ENCODE data around the gene TTC27.

DNA sequence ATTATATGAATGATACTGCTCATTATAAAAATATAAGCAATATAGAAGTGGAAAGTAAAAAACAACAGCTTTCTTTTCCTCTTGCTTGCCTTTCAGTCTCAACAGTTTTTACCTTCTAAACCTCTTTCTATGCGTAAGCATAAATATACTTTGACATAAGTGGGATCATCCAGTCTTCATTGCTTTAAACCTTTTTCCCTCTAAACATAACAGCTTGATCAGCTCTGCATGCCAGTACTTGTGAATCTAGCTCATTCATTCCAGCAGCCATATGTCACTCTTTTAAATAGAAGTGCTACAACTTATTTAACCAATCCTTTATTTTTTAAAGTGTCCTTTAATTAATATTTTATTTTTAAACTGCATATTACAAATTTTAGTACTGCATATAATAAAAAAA, 88.1 kb downstream of the TTC27 start:
- TF ChIP-seq EZH2 (IDR thresholded peaks at IDR 0.05; ENCODE audit: borderline replicate concordance, control insufficient read depth, low read depth, low read length) (no peak), JUNB (IDR thresholded peaks at IDR 0.05) (no peak), POLR2A (IDR thresholded peaks at IDR 0.05; ENCODE audit: low read depth, low read length) (no peak), EP300 (IDR thresholded peaks at IDR 0.05; ENCODE audit: borderline replicate concordance in 1 of 2, control insufficient read depth in 1 of 2, low read depth in 2 of 2, low read length in 2 of 2) (no peak), RAD21 (IDR thresholded peaks at IDR 0.05; ENCODE audit: insufficient read depth, low read depth, low read length) (no peak), CREM (IDR thresholded peaks at IDR 0.05; ENCODE audit: low read depth) (no peak), TCF12 (IDR thresholded peaks at IDR 0.05; ENCODE audit: low read depth, low read length) (no peak), RBBP5 (conservative IDR thresholded peaks at IDR 0.05) (no peak), SIN3A (IDR thresholded peaks at IDR 0.05; ENCODE audit: low read depth, low read length) (no peak)
- TF ChIP-seq, protein P1, sequence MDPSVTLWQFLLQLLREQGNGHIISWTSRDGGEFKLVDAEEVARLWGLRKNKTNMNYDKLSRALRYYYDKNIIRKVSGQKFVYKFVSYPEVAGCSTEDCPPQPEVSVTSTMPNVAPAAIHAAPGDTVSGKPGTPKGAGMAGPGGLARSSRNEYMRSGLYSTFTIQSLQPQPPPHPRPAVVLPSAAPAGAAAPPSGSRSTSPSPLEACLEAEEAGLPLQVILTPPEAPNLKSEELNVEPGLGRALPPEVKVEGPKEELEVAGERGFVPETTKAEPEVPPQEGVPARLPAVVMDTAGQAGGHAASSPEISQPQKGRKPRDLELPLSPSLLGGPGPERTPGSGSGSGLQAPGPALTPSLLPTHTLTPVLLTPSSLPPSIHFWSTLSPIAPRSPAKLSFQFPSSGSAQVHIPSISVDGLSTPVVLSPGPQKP (IDR thresholded peaks at IDR 0.05; ENCODE audit: low read depth, low read length) = no peak
- TF ChIP-seq, protein P2, sequence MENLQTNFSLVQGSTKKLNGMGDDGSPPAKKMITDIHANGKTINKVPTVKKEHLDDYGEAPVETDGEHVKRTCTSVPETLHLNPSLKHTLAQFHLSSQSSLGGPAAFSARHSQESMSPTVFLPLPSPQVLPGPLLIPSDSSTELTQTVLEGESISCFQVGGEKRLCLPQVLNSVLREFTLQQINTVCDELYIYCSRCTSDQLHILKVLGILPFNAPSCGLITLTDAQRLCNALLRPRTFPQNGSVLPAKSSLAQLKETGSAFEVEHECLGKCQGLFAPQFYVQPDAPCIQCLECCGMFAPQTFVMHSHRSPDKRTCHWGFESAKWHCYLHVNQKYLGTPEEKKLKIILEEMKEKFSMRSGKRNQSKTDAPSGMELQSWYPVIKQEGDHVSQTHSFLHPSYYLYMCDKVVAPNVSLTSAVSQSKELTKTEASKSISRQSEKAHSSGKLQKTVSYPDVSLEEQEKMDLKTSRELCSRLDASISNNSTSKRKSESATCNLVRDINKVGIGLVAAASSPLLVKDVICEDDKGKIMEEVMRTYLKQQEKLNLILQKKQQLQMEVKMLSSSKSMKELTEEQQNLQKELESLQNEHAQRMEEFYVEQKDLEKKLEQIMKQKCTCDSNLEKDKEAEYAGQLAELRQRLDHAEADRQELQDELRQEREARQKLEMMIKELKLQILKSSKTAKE (IDR thresholded peaks at IDR 0.05; ENCODE audit: low read depth, poor library complexity, severe bottlenecking) = no peak
- TF ChIP-seq, protein P3, sequence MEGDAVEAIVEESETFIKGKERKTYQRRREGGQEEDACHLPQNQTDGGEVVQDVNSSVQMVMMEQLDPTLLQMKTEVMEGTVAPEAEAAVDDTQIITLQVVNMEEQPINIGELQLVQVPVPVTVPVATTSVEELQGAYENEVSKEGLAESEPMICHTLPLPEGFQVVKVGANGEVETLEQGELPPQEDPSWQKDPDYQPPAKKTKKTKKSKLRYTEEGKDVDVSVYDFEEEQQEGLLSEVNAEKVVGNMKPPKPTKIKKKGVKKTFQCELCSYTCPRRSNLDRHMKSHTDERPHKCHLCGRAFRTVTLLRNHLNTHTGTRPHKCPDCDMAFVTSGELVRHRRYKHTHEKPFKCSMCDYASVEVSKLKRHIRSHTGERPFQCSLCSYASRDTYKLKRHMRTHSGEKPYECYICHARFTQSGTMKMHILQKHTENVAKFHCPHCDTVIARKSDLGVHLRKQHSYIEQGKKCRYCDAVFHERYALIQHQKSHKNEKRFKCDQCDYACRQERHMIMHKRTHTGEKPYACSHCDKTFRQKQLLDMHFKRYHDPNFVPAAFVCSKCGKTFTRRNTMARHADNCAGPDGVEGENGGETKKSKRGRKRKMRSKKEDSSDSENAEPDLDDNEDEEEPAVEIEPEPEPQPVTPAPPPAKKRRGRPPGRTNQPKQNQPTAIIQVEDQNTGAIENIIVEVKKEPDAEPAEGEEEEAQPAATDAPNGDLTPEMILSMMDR (IDR thresholded peaks at IDR 0.05 in 2 of 3, conservative IDR thresholded peaks at IDR 0.05 in 1 of 3; ENCODE audit: control insufficient read depth in 2 of 3, extremely low read depth in 1 of 3, insufficient read depth in 1 of 3, low read depth in 3 of 3, low read length in 3 of 3) = no peak
